ENCODE measurements around the gene KLF12. TPM values are rescaled to one million over a fixed set of nuclear protein-coding genes. Genes with fewer than 3 reads are reported as not detected.

KLF12 gene
- polyA plus RNA-seq, 2 of the 4 experiments (the other 2 are of a cell fraction), result 1.6 to 6.0 TPM

GRCh38 chr13:74158571-74159352 lies 24.6 kb upstream of the KLF12 start:
- no peak for TF ChIP-seq POLR2AphosphoS2 (conservative IDR thresholded peaks at IDR 0.05; ENCODE audit: low read length)
- TF ChIP-seq, protein P1, sequence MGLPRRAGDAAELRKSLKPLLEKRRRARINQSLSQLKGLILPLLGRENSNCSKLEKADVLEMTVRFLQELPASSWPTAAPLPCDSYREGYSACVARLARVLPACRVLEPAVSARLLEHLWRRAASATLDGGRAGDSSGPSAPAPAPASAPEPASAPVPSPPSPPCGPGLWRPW (IDR thresholded peaks at IDR 0.05), result no peak
- no peak for TF ChIP-seq ATOH8 (CRISPR knock-in tag; IDR thresholded peaks at IDR 0.05; ENCODE audit: low read depth)
- TF ChIP-seq EHF (CRISPR knock-in tag; IDR thresholded peaks at IDR 0.05), result no peak
- no peak for TF ChIP-seq NPAS2 (CRISPR knock-in tag; IDR thresholded peaks at IDR 0.05; ENCODE audit: borderline replicate concordance)
- no peak for TF ChIP-seq HDAC2 (IDR thresholded peaks at IDR 0.05)
- TF ChIP-seq, protein P2, sequence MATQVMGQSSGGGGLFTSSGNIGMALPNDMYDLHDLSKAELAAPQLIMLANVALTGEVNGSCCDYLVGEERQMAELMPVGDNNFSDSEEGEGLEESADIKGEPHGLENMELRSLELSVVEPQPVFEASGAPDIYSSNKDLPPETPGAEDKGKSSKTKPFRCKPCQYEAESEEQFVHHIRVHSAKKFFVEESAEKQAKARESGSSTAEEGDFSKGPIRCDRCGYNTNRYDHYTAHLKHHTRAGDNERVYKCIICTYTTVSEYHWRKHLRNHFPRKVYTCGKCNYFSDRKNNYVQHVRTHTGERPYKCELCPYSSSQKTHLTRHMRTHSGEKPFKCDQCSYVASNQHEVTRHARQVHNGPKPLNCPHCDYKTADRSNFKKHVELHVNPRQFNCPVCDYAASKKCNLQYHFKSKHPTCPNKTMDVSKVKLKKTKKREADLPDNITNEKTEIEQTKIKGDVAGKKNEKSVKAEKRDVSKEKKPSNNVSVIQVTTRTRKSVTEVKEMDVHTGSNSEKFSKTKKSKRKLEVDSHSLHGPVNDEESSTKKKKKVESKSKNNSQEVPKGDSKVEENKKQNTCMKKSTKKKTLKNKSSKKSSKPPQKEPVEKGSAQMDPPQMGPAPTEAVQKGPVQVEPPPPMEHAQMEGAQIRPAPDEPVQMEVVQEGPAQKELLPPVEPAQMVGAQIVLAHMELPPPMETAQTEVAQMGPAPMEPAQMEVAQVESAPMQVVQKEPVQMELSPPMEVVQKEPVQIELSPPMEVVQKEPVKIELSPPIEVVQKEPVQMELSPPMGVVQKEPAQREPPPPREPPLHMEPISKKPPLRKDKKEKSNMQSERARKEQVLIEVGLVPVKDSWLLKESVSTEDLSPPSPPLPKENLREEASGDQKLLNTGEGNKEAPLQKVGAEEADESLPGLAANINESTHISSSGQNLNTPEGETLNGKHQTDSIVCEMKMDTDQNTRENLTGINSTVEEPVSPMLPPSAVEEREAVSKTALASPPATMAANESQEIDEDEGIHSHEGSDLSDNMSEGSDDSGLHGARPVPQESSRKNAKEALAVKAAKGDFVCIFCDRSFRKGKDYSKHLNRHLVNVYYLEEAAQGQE (IDR thresholded peaks at IDR 0.05), result no peak
- no peak for TF ChIP-seq JUN (IDR thresholded peaks at IDR 0.05)
- Histone ChIP-seq H3K4me3 (no peak overlapping the region), H3K9me3 (no peaks in the 10 kb centered on the region), H3K4me2 (no peak overlapping the region), H3K4me1 (no peaks in the 10 kb centered on the region), H3K27ac (no peak overlapping the region)
- ChIA-PET POLR2A (no interaction called here), CTCF (no interaction called here)
- ATAC-seq (no peak), FAIRE-seq (no peak), DNase-seq (ENCODE audit: low read depth in 1 of 2, low spot score in 1 of 2) (no peak)
- 45% methylated on average over 3 of the region's 3 CpGs for WGBS (ENCODE audit: missing lambda C conversion rate)

GRCh38 chr13:74158028-74158427 lies 23.8 kb upstream of the KLF12 start:
- ATAC-seq (no peak), FAIRE-seq (no peak), DNase-seq (ENCODE audit: low read depth in 1 of 2, low spot score in 1 of 2) (no peak)
- WGBS (ENCODE audit: missing lambda C conversion rate), result 94% methylated on average over 8 of the region's 8 CpGs
- Histone ChIP-seq H3K27ac (no peak overlapping the region), H3K4me2 (no peak overlapping the region), H3K4me3 (no peak overlapping the region), H3K9me3 (no peaks in the 10 kb centered on the region), H3K4me1 (no peaks in the 10 kb centered on the region)
- TF ChIP-seq NR3C1 (IDR thresholded peaks at IDR 0.05), result no peak
- TF ChIP-seq, protein P3, sequence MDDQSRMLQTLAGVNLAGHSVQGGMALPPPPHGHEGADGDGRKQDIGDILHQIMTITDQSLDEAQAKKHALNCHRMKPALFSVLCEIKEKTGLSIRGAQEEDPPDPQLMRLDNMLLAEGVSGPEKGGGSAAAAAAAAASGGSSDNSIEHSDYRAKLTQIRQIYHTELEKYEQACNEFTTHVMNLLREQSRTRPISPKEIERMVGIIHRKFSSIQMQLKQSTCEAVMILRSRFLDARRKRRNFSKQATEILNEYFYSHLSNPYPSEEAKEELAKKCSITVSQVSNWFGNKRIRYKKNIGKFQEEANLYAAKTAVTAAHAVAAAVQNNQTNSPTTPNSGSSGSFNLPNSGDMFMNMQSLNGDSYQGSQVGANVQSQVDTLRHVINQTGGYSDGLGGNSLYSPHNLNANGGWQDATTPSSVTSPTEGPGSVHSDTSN (IDR thresholded peaks at IDR 0.05), result no peak
- no peak for TF ChIP-seq HMGXB4 (CRISPR knock-in tag; IDR thresholded peaks at IDR 0.05; ENCODE audit: borderline replicate concordance)
- TF ChIP-seq FOSB (CRISPR knock-in tag; IDR thresholded peaks at IDR 0.05), result no peak
- TF ChIP-seq BHLHE40 (IDR thresholded peaks at IDR 0.05; ENCODE audit: low read depth, low read length), result no peak
- no peak for TF ChIP-seq ZC3H11A (IDR thresholded peaks at IDR 0.05)
- ChIA-PET CTCF (no interaction called here), POLR2A (no interaction called here)

GRCh38 chr13:74154981-74155380 lies 20.8 kb upstream of the KLF12 start:
- TF ChIP-seq HMGXB4 (CRISPR knock-in tag; IDR thresholded peaks at IDR 0.05; ENCODE audit: borderline replicate concordance) (no peak), KDM1A (IDR thresholded peaks at IDR 0.05; ENCODE audit: low read depth) (no peak)
- CTCF ChIA-PET, result no interaction called here
- WGBS (ENCODE audit: missing lambda C conversion rate), result 59% methylated on average over 3 of the region's 3 CpGs

More at GRCh38 chr13:74154981-74155380, 20.8 kb upstream of the KLF12 start:
- H3K4me3 ChIP-seq, result no peak overlapping the region
- DNase-seq (ENCODE audit: low read depth in 1 of 2, low spot score in 1 of 2), result no peak
- H3K9me3 ChIP-seq, result no peaks in the 10 kb centered on the region
- H3K4me2 ChIP-seq, result no peak overlapping the region
- no peaks in the 10 kb centered on the region for H3K4me1 ChIP-seq
- no peak for ATAC-seq
- H3K27ac ChIP-seq, result no peak overlapping the region
- FAIRE-seq, result no peak
- POLR2A ChIA-PET, result no interaction called here

All from A549 (cell line).